Spleen (tissue), 11 donors: ENCODE results near the gene CUL3. TPM values are rescaled to one million over a fixed set of nuclear protein-coding genes. Genes with fewer than 3 reads are reported as not detected.
A peak's percentile ranks its signal among the peaks of the same experiment; 100 is the strongest.
"Not testable (repeated sequence)": the region's sequence is repeated elsewhere in the genome, so short reads cannot be mapped to it uniquely, and the experiment has no call there.

Source experiments
- DNase-seq: peaks from one replicate; pipeline ENCODE4 v3.0.0-alpha.2; 2020
- H3K27ac ChIP-seq, 8 donors: fragments of 200-600 bp; sonication (generic) in 7 of 8; 1 replicate in 4 of 8; 2 replicates in 4 of 8; pipeline versions ENCODE4 v1.5.0 to v1.8.0; 2016 to 2021; ENCODE audit warnings: inconsistent platforms in 4 of 8, mild to moderate bottlenecking in 4 of 8, moderate library complexity in 1 of 8
- H3K27me3 ChIP-seq, 7 donors: fragments of 200-600 bp; sonication (generic) in 6 of 7; replicated peaks in 1 of 7; 1 replicate in 4 of 7; 2 replicates in 3 of 7; pipeline versions ENCODE4 v1.5.0 to v1.8.0; 2016 to 2021; ENCODE audit warnings: inconsistent platforms in 3 of 7, mild to moderate bottlenecking in 1 of 7
- H3K36me3 ChIP-seq, 6 donors: fragments of 200-600 bp; sonication (generic) in 5 of 6; 1 replicate in 4 of 6; 2 replicates in 2 of 6; pipeline versions ENCODE4 v1.5.0 to v1.8.0; 2016 to 2021; ENCODE audit warnings: inconsistent platforms in 2 of 6
- H3K4me1 ChIP-seq, 6 donors: fragments of 200-600 bp; sonication (generic) in 5 of 6; 1 replicate in 3 of 6; 2 replicates in 3 of 6; pipeline versions ENCODE4 v1.5.0 to v1.8.0; 2016 to 2021; ENCODE audit warnings: inconsistent platforms in 3 of 6
- H3K4me3 ChIP-seq, 8 donors: fragments of 200-600 bp; sonication (generic) in 7 of 8; 1 replicate in 4 of 8; 2 replicates in 4 of 8; pipeline versions ENCODE4 v1.5.0 to v1.8.0; 2016 to 2021; ENCODE audit warnings: inconsistent platforms in 4 of 8, mild to moderate bottlenecking in 4 of 8, moderate library complexity in 2 of 8
- H3K9me3 ChIP-seq, 8 donors: fragments of 200-600 bp; sonication (generic) in 7 of 8; 1 replicate in 4 of 8; 2 replicates in 4 of 8; pipeline versions ENCODE4 v1.5.0 to v1.8.0; 2016 to 2021; ENCODE audit warnings: inconsistent platforms in 4 of 8
- POLR2A ChIP-seq, 3 donors: fragments of 450-650 bp; IDR thresholded peaks; one replicate each; pipeline ENCODE4 v1.5.1; 2017; ENCODE audit warnings: antibody characterized with exemption in 3 of 3, mild to moderate bottlenecking in 1 of 3
- POLR2AphosphoS5 ChIP-seq, 3 donors: sonication (generic); formaldehyde crosslinking; IDR thresholded peaks; one replicate each; pipeline ENCODE4 v1.5.1; 2017; ENCODE audit warnings: antibody characterized with exemption in 3 of 3
- WGBS, 5 donors: extraction: QIAGEN DNeasy Blood & Tissue Kit in 3 of 5; methylation state at CpG; one replicate each; pipeline versions ENCODE4 v1.1.5 to v1.1.7; 2013 to 2018; 5-methylcytosine and 5-hydroxymethylcytosine counted together
- intact Hi-C: fragments of 100-400 bp; cut with DNase I; formaldehyde crosslinking; loops from one replicate; pipeline ENCODE4 v1.15.0; 2023; ENCODE audit warnings: low total_unique reads
- polyA plus RNA-seq, 3 donors: library from polyadenylated mRNA; stranded (reverse); fragments of 200-250 nt; gene quantifications; one replicate each; pipeline ENCODE4 v1.2.1, GENCODE V29; 2013
- total RNA-seq, 7 donors: library from RNA; depleted of rRNA in 3 of 7; stranded (reverse); fragments of >200 nt in 3 of 7; fragmentation: NEBNext Ultra II Directional in 4 of 7; extraction: Animal tissue kit (Norgen Biotek cat#: 25700) in 4 of 7; gene quantifications; one replicate each; pipeline versions ENCODE4 v1.1.0 to v1.2.1, GENCODE V29; 2016 to 2021
- TF ChIP-seq, protein P1 (sequence below), 11 experiments: fragments of 200-600 bp in 7 of 11; fragments of 450-650 bp in 4 of 11; sonication (generic) in 4 of 11; IDR thresholded peaks in 8 of 11; conservative IDR thresholded peaks in 3 of 11; 1 replicate in 7 of 11; 2 replicates in 4 of 11; pipeline versions ENCODE4 v1.4.0 to v1.8.0; 2016 to 2021; ENCODE audit warnings: antibody characterized with exemption in 11 of 11, inconsistent platforms in 4 of 11, mild to moderate bottlenecking in 1 of 11
- donor health status: healthy with polysubstance abuse.
- donor health status: DM: no; HTN: no; CAD: no; lungs with moderate emphysema.
- donor health status: DM: no; HTN: no; CAD: no.
- donor health status: Bipolar disorder and iron deficiency.
- donor health status: healthy.
- donor health status: DM: no; HTN: no; CAD: no.
- donor health status: DM: yes; HTN: yes; CAD: no.

The CUL3 gene
- total and polyA plus RNA-seq, 10 donors = 66.0 to 99.7 (median 83.6) TPM

DNA sequence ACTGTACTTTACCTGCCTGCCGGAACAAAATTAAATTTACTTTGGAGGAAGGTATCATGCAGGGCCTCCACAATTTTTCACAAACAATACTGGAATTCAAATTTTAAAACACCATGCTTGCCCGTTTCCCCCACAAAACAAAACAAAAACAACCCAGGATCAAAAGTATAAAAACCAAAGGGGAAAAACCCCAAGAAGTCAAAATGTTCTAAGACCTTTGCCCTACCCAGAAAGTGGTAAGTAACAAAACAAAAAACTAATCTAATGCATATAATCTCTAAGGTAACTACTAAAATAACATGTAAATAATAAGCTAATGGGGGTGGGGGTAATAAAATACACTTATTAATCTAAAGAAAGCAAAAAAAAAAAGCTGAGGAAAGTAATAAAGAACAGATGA is 60.5 kb downstream of the CUL3 start:
- H3K27ac ChIP-seq = peak overlapping the region; percentile 12 to 88 (median 82)
- WGBS, 5 donors = 62 to 75% (median 70%) methylated on average over 2 of the region's 2 CpGs
- DNase-seq = no peak
- H3K4me3 ChIP-seq = peak overlapping the region in 1 of 8 donors; percentile 41
- intact Hi-C loops = loop anchor here (10.0 kb wide), 1 partner anchor 60 kb away; the partner anchor contains the start of gene CUL3
- no peaks in the 10 kb centered on the region for H3K27me3 ChIP-seq
- no peaks in the 10 kb centered on the region for H3K9me3 ChIP-seq
- H3K4me1 ChIP-seq = peaks cover 64 to 99% (median 91%) of the 10 kb centered on the region in 6 donors
- TF ChIP-seq, protein P1, sequence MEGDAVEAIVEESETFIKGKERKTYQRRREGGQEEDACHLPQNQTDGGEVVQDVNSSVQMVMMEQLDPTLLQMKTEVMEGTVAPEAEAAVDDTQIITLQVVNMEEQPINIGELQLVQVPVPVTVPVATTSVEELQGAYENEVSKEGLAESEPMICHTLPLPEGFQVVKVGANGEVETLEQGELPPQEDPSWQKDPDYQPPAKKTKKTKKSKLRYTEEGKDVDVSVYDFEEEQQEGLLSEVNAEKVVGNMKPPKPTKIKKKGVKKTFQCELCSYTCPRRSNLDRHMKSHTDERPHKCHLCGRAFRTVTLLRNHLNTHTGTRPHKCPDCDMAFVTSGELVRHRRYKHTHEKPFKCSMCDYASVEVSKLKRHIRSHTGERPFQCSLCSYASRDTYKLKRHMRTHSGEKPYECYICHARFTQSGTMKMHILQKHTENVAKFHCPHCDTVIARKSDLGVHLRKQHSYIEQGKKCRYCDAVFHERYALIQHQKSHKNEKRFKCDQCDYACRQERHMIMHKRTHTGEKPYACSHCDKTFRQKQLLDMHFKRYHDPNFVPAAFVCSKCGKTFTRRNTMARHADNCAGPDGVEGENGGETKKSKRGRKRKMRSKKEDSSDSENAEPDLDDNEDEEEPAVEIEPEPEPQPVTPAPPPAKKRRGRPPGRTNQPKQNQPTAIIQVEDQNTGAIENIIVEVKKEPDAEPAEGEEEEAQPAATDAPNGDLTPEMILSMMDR (IDR thresholded peaks at IDR 0.05 in 8 of 11, conservative IDR thresholded peaks at IDR 0.05 in 3 of 11) = no peak
- no peak for TF ChIP-seq POLR2A (IDR thresholded peaks at IDR 0.05)
- TF ChIP-seq POLR2AphosphoS5 (IDR thresholded peaks at IDR 0.05) = no peak
- H3K36me3 ChIP-seq = peaks cover 0 to 6% (median 0%) of the 10 kb centered on the region in 6 donors

DNA sequence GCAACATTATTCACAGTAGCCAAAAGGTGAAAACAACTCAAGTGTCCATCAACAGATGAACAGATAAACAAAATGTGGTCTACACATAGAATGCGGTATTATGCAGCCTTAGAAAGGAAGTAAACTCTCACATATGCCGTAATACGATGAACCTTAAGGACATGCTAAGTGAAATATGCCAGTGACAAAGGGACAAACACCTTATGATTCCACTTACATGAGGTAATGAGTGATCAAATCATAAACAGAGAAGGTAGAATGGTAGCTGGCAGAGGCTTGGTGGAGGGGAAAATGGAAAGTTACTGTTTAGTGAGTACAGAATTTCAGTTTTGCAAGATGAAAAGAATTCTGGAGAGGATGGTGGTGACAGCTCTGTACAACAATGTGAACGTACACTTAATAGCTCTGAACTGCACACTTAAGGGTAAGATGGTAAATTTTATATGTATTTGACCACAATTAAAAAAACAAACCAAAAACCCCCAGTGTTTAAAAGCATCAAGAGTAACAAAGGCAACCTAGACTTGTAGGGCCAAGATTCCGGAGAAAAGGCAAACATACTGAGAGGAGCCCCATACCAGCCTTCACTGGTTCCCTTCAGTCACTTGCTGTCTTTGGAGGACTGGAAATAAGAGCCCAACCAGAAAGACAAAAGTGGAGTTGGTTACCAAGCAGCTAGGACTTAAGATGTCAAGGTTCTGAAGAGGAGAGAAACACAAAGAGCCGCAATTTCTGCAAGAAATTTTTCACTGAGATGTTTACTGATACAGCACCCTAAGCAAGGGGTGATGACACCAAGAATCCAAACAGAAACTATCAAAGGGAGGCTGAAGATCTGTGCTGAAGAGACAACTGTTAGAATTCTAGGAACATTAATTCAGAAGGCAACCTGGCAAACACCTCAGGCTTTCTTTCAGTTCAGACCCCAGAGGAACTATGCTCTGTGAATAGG is 61.3 kb downstream of the CUL3 start:
- DNase-seq = no peak
- Histone ChIP-seq H3K27me3 (no peaks in the 10 kb centered on the region), H3K9me3 (no peaks in the 10 kb centered on the region), H3K27ac (peak overlapping the region; percentile 21 to 88 (median 82)), H3K36me3 (no peaks in the 10 kb centered on the region), H3K4me1 (peaks cover 68 to 100% (median 95%) of the 10 kb centered on the region in 6 donors), H3K4me3 (peak overlapping the region in 1 of 8 donors; percentile 41)
- WGBS, 5 donors = 46 to 55% (median 50%) methylated on average over 6 of the region's 6 CpGs
- TF ChIP-seq, protein P1 (IDR thresholded peaks at IDR 0.05 in 8 of 11, conservative IDR thresholded peaks at IDR 0.05 in 3 of 11) = no peak
- TF ChIP-seq POLR2A (IDR thresholded peaks at IDR 0.05) = no peak
- no peak for TF ChIP-seq POLR2AphosphoS5 (IDR thresholded peaks at IDR 0.05)
- intact Hi-C loops = loop anchor here (10.0 kb wide), 1 partner anchor 61 kb away; the partner anchor contains the start of gene CUL3

DNA sequence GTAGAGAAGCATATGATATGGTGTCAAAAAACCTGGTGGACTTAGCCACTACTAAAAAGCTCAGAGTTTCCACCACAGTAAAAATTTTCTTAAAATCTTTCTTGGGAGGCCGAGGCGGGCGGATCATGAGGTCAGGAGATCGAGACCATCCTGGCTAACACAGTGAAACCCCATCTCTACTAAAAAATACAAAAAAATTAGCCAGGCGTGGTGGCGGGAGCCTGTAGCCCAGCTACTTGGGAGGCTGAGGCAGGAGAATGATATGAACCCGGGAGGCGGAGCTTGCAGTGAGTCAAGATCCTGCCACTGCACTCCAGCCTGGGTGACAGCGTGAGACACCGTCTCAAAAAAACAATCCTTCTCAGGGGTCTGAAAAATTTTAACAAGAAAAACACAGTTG is 62.7 kb downstream of the CUL3 start:
- intact Hi-C loops = loop anchor here (10.0 kb wide), 1 partner anchor 62 kb away; the partner anchor contains the start of gene CUL3
- 90 to 97% (median 94%) methylated on average over 10 of the region's 10 CpGs for WGBS, 5 donors
- not testable (repeated sequence) for H3K27me3 ChIP-seq, H3K4me3 ChIP-seq, DNase-seq, H3K9me3 ChIP-seq, H3K36me3 ChIP-seq
- Histone ChIP-seq H3K27ac (peak overlapping the region in 7 of 8 donors; percentile 37 to 88 (median 83)), H3K4me1 (peaks cover 79 to 100% (median 97%) of the 10 kb centered on the region in 6 donors)

DNA sequence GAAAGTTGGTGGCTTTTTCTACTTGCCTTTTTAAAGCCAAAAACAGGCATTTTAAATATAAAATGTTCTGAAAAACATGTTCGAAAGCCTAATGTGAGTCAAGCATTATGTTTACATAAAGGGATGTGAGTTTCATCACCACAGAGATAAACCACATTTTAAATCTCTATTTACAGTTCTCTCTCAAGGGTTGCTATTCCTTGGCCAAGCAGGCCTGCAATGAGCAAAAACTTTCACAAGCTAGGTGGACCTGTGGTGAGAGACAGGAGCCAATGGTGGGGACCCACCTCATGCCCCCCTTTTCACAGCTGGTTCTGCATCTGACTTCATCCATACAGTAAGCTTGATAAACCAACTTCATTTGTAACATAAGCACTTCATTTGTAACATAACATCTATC is 65.1 kb downstream of the CUL3 start:
- H3K4me1 ChIP-seq = peaks cover 57 to 88% (median 80%) of the 10 kb centered on the region in 6 donors
- no peaks in the 10 kb centered on the region for H3K27me3 ChIP-seq
- H3K9me3 ChIP-seq = no peaks in the 10 kb centered on the region
- H3K4me3 ChIP-seq = no peak overlapping the region
- peak overlapping the region; percentile 4 to 88 (median 82) for H3K27ac ChIP-seq
- 27 to 54% (median 36%) methylated on average over 1 of the region's 1 CpG for WGBS, 5 donors
- H3K36me3 ChIP-seq = no peaks in the 10 kb centered on the region
- no peak for TF ChIP-seq POLR2A (IDR thresholded peaks at IDR 0.05)
- TF ChIP-seq, protein P1 (IDR thresholded peaks at IDR 0.05 in 8 of 11, conservative IDR thresholded peaks at IDR 0.05 in 3 of 11) = no peak
- intact Hi-C loops = loop anchor here (10.0 kb wide), 1 partner anchor 65 kb away; the partner anchor contains the start of gene CUL3
- DNase-seq = no peak
